A549 (cell line): ENCODE data around the gene GPR155.

Source experiments
- FOSL2 ChIP-seq, 2 experiments: fragments of 450-650 bp in 1 of 2; fragments of >200 bp in 1 of 2; sonication (Bioruptor Twin) in 1 of 2; formaldehyde crosslinking; IDR thresholded peaks; 2 replicates each; pipeline versions ENCODE4 v1.5.0 to v1.6.1; 2016 to 2020; ENCODE audit warnings: mild to moderate bottlenecking in 1 of 2, moderate library complexity in 1 of 2
- HDAC2 ChIP-seq: fragments of 200-600 bp; sonication (generic); IDR thresholded peaks from 2 replicates; pipeline ENCODE4 v1.6.1; 2016
- MAFK ChIP-seq: fragments of 450-650 bp; IDR thresholded peaks from 2 replicates; pipeline ENCODE4 v1.6.1; 2014; ENCODE audit not compliant: partially characterized antibody
- POLR2A ChIP-seq: IDR thresholded peaks from 2 replicates; pipeline ENCODE4 v1.6.1; 2012; ENCODE audit warnings: mild to moderate bottlenecking, low read length
- POLR2AphosphoS2 ChIP-seq: conservative IDR thresholded peaks from 2 replicates; pipeline ENCODE4 v1.6.1; 2012; ENCODE audit warnings: low read length, improper control_type of control experiment, inconsistent platforms
- RAD21 ChIP-seq, 2 experiments: fragments of >200 bp in 1 of 2; sonication (Bioruptor Twin) in 1 of 2; formaldehyde crosslinking in 1 of 2; IDR thresholded peaks in 1 of 2; conservative IDR thresholded peaks in 1 of 2; 2 replicates in 1 of 2; 3 replicates in 1 of 2; pipeline ENCODE4 v1.6.1; 2012 to 2018; ENCODE audit warnings: inconsistent platforms in 1 of 2
- RCOR1 ChIP-seq: fragments of 150-350 bp; IDR thresholded peaks from 2 replicates; pipeline ENCODE4 v1.6.1; 2014; ENCODE audit warnings: antibody characterized with exemption, low read length, low read depth
- TP53 ChIP-seq: fragments of 250-450 bp; sonication (Bioruptor Pico); IDR thresholded peaks from 2 replicates; pipeline ENCODE4 v1.5.0; 2021; ENCODE audit warnings: mild to moderate bottlenecking, moderate library complexity
- ZFP36 ChIP-seq: fragments of 450-650 bp; IDR thresholded peaks from 2 replicates; pipeline ENCODE4 v1.6.1; 2014; ENCODE audit warnings: borderline replicate concordance; ENCODE audit not compliant: partially characterized antibody
- TF ChIP-seq, protein P1 (sequence below): fragments of >200 bp; sonication (Bioruptor Twin); formaldehyde crosslinking; IDR thresholded peaks from 3 replicates; pipeline ENCODE4 v1.5.1; 2016
- TF ChIP-seq, protein P2 (sequence below): fragments of 200-600 bp; sonication (generic); IDR thresholded peaks from 2 replicates; pipeline ENCODE4 v1.6.1; 2016; ENCODE audit warnings: antibody characterized with exemption, mild to moderate bottlenecking, moderate library complexity
- TF ChIP-seq, protein P3 (sequence below): IDR thresholded peaks from 2 replicates; pipeline ENCODE4 v1.6.1; 2012
- TF ChIP-seq, protein P4 (sequence below): fragments of >200 bp; sonication (Bioruptor Twin); formaldehyde crosslinking; IDR thresholded peaks from 3 replicates; pipeline ENCODE4 v1.6.1; 2016

DNA sequence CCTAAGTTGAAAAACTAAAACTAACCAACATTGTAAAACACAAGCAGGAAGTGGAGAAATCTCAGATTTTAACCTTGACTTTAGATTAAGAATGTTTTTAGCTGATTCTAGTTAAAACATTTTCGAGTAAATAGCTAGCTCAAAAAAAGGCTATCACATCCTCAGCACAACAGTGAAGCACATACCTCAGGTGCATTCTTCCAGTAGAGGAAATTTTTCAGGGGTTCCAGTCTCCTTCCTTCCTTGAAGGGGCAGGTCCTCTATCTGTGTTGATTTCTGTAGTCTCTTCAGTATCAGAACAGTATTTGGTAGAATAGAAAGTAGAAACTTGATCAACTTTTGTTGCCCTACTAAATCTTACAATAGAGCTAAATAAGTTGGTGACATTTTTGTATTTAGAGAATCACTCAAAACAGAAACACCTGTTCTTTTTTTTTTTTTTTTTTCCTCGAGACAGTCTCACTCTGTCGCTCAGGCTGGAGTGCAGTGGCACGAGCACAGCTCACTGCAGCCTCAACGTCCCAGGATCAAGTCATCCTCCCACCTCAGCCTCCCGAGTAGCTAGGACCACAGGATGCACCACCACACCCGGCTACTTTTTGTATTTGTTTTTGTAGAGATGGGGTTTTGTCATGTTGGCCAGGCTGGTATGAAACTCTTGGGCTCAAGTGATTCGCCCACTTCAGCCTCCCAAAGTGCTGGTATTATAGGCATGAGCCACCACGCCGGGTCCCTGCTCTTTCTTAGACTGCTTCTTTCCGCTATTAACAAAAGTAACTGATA lies 6.9 kb upstream of the GPR155 start:
- TF ChIP-seq MAFK (no peak), POLR2A (no peak), POLR2AphosphoS2 (no peak), ZFP36 (no peak), RAD21 (conservative IDR thresholded peaks at IDR 0.05 in 1 of 2, IDR thresholded peaks at IDR 0.05 in 1 of 2) (no peak), RCOR1 (no peak), FOSL2 (IDR thresholded peaks at IDR 0.05) (no peak), FOSL2 (CRISPR knock-in tag; IDR thresholded peaks at IDR 0.05) (no peak), HDAC2 (no peak), TP53 (CRISPR knock-in tag) (no peak)
- TF ChIP-seq, protein P1, sequence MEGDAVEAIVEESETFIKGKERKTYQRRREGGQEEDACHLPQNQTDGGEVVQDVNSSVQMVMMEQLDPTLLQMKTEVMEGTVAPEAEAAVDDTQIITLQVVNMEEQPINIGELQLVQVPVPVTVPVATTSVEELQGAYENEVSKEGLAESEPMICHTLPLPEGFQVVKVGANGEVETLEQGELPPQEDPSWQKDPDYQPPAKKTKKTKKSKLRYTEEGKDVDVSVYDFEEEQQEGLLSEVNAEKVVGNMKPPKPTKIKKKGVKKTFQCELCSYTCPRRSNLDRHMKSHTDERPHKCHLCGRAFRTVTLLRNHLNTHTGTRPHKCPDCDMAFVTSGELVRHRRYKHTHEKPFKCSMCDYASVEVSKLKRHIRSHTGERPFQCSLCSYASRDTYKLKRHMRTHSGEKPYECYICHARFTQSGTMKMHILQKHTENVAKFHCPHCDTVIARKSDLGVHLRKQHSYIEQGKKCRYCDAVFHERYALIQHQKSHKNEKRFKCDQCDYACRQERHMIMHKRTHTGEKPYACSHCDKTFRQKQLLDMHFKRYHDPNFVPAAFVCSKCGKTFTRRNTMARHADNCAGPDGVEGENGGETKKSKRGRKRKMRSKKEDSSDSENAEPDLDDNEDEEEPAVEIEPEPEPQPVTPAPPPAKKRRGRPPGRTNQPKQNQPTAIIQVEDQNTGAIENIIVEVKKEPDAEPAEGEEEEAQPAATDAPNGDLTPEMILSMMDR, result no peak
- TF ChIP-seq, protein P2, sequence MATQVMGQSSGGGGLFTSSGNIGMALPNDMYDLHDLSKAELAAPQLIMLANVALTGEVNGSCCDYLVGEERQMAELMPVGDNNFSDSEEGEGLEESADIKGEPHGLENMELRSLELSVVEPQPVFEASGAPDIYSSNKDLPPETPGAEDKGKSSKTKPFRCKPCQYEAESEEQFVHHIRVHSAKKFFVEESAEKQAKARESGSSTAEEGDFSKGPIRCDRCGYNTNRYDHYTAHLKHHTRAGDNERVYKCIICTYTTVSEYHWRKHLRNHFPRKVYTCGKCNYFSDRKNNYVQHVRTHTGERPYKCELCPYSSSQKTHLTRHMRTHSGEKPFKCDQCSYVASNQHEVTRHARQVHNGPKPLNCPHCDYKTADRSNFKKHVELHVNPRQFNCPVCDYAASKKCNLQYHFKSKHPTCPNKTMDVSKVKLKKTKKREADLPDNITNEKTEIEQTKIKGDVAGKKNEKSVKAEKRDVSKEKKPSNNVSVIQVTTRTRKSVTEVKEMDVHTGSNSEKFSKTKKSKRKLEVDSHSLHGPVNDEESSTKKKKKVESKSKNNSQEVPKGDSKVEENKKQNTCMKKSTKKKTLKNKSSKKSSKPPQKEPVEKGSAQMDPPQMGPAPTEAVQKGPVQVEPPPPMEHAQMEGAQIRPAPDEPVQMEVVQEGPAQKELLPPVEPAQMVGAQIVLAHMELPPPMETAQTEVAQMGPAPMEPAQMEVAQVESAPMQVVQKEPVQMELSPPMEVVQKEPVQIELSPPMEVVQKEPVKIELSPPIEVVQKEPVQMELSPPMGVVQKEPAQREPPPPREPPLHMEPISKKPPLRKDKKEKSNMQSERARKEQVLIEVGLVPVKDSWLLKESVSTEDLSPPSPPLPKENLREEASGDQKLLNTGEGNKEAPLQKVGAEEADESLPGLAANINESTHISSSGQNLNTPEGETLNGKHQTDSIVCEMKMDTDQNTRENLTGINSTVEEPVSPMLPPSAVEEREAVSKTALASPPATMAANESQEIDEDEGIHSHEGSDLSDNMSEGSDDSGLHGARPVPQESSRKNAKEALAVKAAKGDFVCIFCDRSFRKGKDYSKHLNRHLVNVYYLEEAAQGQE, result no peak
- TF ChIP-seq, protein P3, sequence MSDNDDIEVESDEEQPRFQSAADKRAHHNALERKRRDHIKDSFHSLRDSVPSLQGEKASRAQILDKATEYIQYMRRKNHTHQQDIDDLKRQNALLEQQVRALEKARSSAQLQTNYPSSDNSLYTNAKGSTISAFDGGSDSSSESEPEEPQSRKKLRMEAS, result no peak
- TF ChIP-seq, protein P4, sequence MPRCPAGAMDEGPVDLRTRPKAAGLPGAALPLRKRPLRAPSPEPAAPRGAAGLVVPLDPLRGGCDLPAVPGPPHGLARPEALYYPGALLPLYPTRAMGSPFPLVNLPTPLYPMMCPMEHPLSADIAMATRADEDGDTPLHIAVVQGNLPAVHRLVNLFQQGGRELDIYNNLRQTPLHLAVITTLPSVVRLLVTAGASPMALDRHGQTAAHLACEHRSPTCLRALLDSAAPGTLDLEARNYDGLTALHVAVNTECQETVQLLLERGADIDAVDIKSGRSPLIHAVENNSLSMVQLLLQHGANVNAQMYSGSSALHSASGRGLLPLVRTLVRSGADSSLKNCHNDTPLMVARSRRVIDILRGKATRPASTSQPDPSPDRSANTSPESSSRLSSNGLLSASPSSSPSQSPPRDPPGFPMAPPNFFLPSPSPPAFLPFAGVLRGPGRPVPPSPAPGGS, result no peak
